OCI-LY3 (cell line): ENCODE data around the gene BAG2.

ENCODE experiments used
- CTCF ChIP-seq: fragments of 200-600, 300-600 bp; sonication (generic); IDR thresholded peaks from 2 replicates; pipeline ENCODE4 v1.5.1; 2014; ENCODE audit warnings: antibody characterized with exemption, low read length, low read depth
- EZH2phosphoT487 ChIP-seq: fragments of 200-600 bp; shearing (Covaris generic); IDR thresholded peaks from 2 replicates; pipeline ENCODE4 v1.6.1; 2018; ENCODE audit warnings: antibody characterized with exemption, mixed run types, low read depth

DNA sequence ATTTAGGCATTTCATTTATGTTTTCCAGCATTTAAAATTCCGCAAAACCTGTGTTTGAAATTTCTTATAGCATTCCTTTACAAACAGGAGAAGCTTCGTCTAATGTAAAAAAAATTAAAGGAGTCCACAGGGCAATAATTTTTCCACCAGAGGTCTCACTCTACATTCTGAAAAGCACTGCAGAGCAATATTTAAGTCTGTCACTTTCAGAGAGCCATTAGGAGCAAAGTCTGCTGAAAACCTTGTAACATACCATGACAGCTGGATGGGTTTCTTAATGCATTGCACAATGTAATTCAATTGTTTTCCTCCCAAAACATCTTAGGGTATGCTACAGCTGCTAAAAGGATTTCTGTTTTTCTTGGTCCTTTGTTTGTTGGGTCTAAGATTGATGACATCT lies 18.0 kb downstream of the BAG2 start:
- TF ChIP-seq CTCF, result peak; percentile 39
- TF ChIP-seq EZH2phosphoT487, result no peak
